GF-D8 (cell line): ENCODE measurements around the gene VOPP1.
A peak's percentile ranks its signal among the peaks of the same experiment; 100 is the strongest.

Source experiments
- DNase-seq: peaks from one replicate; lab custom pipeline; 2025; lab: John Stamatoyannopoulos, UW

The VOPP1 gene

GRCh38 chr7:55576753-55577152 is 4.5 kb upstream of the VOPP1 start:
- no peak for DNase-seq

- no peak for DNase-seq
Measured at GRCh38 chr7:55575733-55576132, 3.4 kb upstream of the VOPP1 start.

- DNase-seq, result no peak
Measured at GRCh38 chr7:55575098-55575497, 2.8 kb upstream of the VOPP1 start.

GRCh38 chr7:55574051-55574717 is 1.9 kb upstream of the VOPP1 start:
- no peak for DNase-seq

- DNase-seq, result no peak
Measured at GRCh38 chr7:55573234-55573900, 1.1 kb upstream of the VOPP1 start.

GRCh38 chr7:55571511-55572377 is 558 bp downstream of the VOPP1 start:
- DNase-seq, result peak; percentile 54

- no peak for DNase-seq
Measured at GRCh38 chr7:55570939-55571338, 1.4 kb downstream of the VOPP1 start.

- no peak for DNase-seq
Measured at GRCh38 chr7:55570218-55570873, 2.0 kb downstream of the VOPP1 start.

- DNase-seq, result no peak
Measured at GRCh38 chr7:55569797-55570196, 2.5 kb downstream of the VOPP1 start.

- DNase-seq, result no peak
Measured at GRCh38 chr7:55569269-55569663, 3.0 kb downstream of the VOPP1 start.

GRCh38 chr7:55568613-55569268 is 3.6 kb downstream of the VOPP1 start:
- no peak for DNase-seq

GRCh38 chr7:55567571-55567970 is 4.7 kb downstream of the VOPP1 start:
- DNase-seq, result no peak

- DNase-seq, result no peak
Measured at GRCh38 chr7:55565681-55566080, 6.6 kb downstream of the VOPP1 start.

GRCh38 chr7:55563596-55564325 is 8.5 kb downstream of the VOPP1 start:
- DNase-seq, result no peak

GRCh38 chr7:55561690-55562089 is 10.6 kb downstream of the VOPP1 start:
- DNase-seq, result no peak

- no peak for DNase-seq
Measured at GRCh38 chr7:55558962-55559920, 13.1 kb downstream of the VOPP1 start.

- no peak for DNase-seq
Measured at GRCh38 chr7:55557666-55558188, 14.6 kb downstream of the VOPP1 start.

- no peak for DNase-seq
Measured at GRCh38 chr7:55556492-55556891, 15.8 kb downstream of the VOPP1 start.

GRCh38 chr7:55556031-55556430 is 16.3 kb downstream of the VOPP1 start:
- no peak for DNase-seq

GRCh38 chr7:55555160-55555559 is 17.1 kb downstream of the VOPP1 start:
- DNase-seq, result no peak
